Ecto neural progenitor cell (in vitro differentiated cells): ENCODE results near the gene SLC6A4.
"Not testable (repeated sequence)": the region's sequence is repeated elsewhere in the genome, so short reads cannot be mapped to it uniquely, and the experiment has no call there.

Source experiments
- DNase-seq: peaks from one replicate; pipeline ENCODE4 v3.0.0-alpha.2; 2018; ENCODE audit warnings: low spot score

SLC6A4 gene

GRCh38 chr17:30238387-30239088, 3.0 kb upstream of the SLC6A4 start:
- peak; percentile 73 for DNase-seq

GRCh38 chr17:30238003-30238344, 2.5 kb upstream of the SLC6A4 start:
- DNase-seq, result no peak

- DNase-seq, result peak; percentile 48
These were observed 2.0 kb upstream of the SLC6A4 start for GRCh38 chr17:30237296-30238002.

GRCh38 chr17:30236766-30237165, 1.3 kb upstream of the SLC6A4 start:
- peak; percentile 88 for DNase-seq

- no peak for DNase-seq
These were observed 764 bp upstream of the SLC6A4 start for GRCh38 chr17:30236297-30236624.

GRCh38 chr17:30234964-30235363, 533 bp downstream of the SLC6A4 start:
- DNase-seq, result no peak

GRCh38 chr17:30234296-30234695, 1.2 kb downstream of the SLC6A4 start:
- DNase-seq, result no peak

GRCh38 chr17:30232824-30233427, 2.6 kb downstream of the SLC6A4 start:
- DNase-seq, result no peak

GRCh38 chr17:30232015-30232823, 3.3 kb downstream of the SLC6A4 start:
- no peak for DNase-seq

GRCh38 chr17:30230596-30231125, 4.8 kb downstream of the SLC6A4 start:
- no peak for DNase-seq

- not testable (repeated sequence) for DNase-seq
These were observed 5.5 kb downstream of the SLC6A4 start for GRCh38 chr17:30230009-30230408.

GRCh38 chr17:30229012-30229411, 6.5 kb downstream of the SLC6A4 start:
- no peak for DNase-seq

GRCh38 chr17:30228011-30228410, 7.5 kb downstream of the SLC6A4 start:
- no peak for DNase-seq

- DNase-seq, result no peak
These were observed 8.6 kb downstream of the SLC6A4 start for GRCh38 chr17:30226878-30227277.

- DNase-seq, result no peak
These were observed 9.5 kb downstream of the SLC6A4 start for GRCh38 chr17:30225919-30226553.

- DNase-seq, result no peak
These were observed 10.4 kb downstream of the SLC6A4 start for GRCh38 chr17:30225112-30225511.

- DNase-seq, result no peak
These were observed 11.0 kb downstream of the SLC6A4 start for GRCh38 chr17:30224419-30224960.

GRCh38 chr17:30222721-30223175, 12.7 kb downstream of the SLC6A4 start:
- no peak for DNase-seq

- DNase-seq, result no peak
These were observed 13.2 kb downstream of the SLC6A4 start for GRCh38 chr17:30222251-30222650.

- no peak for DNase-seq
These were observed 14.2 kb downstream of the SLC6A4 start for GRCh38 chr17:30221346-30221745.

- DNase-seq, result no peak
These were observed 15.1 kb downstream of the SLC6A4 start for GRCh38 chr17:30220414-30220813.

GRCh38 chr17:30219833-30220232, 15.7 kb downstream of the SLC6A4 start:
- DNase-seq, result no peak
